Epidermal melanocyte (primary cell): ENCODE results near the gene FILIP1.

ENCODE experiments used
- DNase-seq: peaks from one replicate; pipeline ENCODE4 v3.0.0; 2011; ENCODE audit warnings: low spot score; ENCODE audit not compliant: insufficient read length

FILIP1 gene

GRCh38 chr6:75296811-75297779 lies 196.5 kb downstream of the FILIP1 start:
- no peak for DNase-seq

GRCh38 chr6:75292555-75292954 lies 201.0 kb downstream of the FILIP1 start:
- no peak for DNase-seq

- no peak for DNase-seq
Measured at GRCh38 chr6:75291744-75292143, 201.9 kb downstream of the FILIP1 start.

GRCh38 chr6:75291331-75291730 lies 202.3 kb downstream of the FILIP1 start:
- DNase-seq, result no peak

GRCh38 chr6:75290136-75290945 lies 203.3 kb downstream of the FILIP1 start:
- DNase-seq, result no peak

GRCh38 chr6:75288023-75288422 lies 205.6 kb downstream of the FILIP1 start:
- no peak for DNase-seq

GRCh38 chr6:75287424-75287823 lies 206.2 kb downstream of the FILIP1 start:
- DNase-seq, result no peak

- no peak for DNase-seq
Measured at GRCh38 chr6:75286955-75287354, 206.6 kb downstream of the FILIP1 start.

- no peak for DNase-seq
Measured at GRCh38 chr6:75285283-75285639, 208.3 kb downstream of the FILIP1 start.

GRCh38 chr6:75284632-75285282 lies 208.8 kb downstream of the FILIP1 start, which contains the start of gene TMEM30A:
Gene TMEM30A, minus strand, starts transcription at chr6:75284792. Its CDS starts 154 bp downstream, at chr6:75284638.
- DNase-seq, result peak; percentile 92

GRCh38 chr6:75283907-75284631 lies 209.5 kb downstream of the FILIP1 start:
- no peak for DNase-seq

GRCh38 chr6:75282706-75283105 lies 210.9 kb downstream of the FILIP1 start:
- no peak for DNase-seq

- no peak for DNase-seq
Measured at GRCh38 chr6:75281653-75282052, 211.9 kb downstream of the FILIP1 start.

- no peak for DNase-seq
Measured at GRCh38 chr6:75280131-75280855, 213.3 kb downstream of the FILIP1 start.

- no peak for DNase-seq
Measured at GRCh38 chr6:75279418-75279817, 214.2 kb downstream of the FILIP1 start.

GRCh38 chr6:75278474-75279077 lies 215.0 kb downstream of the FILIP1 start:
- no peak for DNase-seq

- no peak for DNase-seq
Measured at GRCh38 chr6:75275067-75275466, 218.5 kb downstream of the FILIP1 start.

- no peak for DNase-seq
Measured at GRCh38 chr6:75273009-75273408, 220.6 kb downstream of the FILIP1 start.

GRCh38 chr6:75272145-75272840 lies 221.3 kb downstream of the FILIP1 start:
- DNase-seq, result no peak
